Stimulated activated CD4-positive, alpha-beta T cell treated with anti-CD3 and anti-CD28 coated beads, Interleukin-4, amount 100 ng/mL, for 24 hours (primary cell): ENCODE data around the gene NEDD1.
A peak's percentile ranks its signal among the peaks of the same experiment; 100 is the strongest.

Source experiments
- DNase-seq: peaks from one replicate; pipeline ENCODE4 v3.0.0-alpha.2; 2020

Gene NEDD1

GRCh38 chr12:96906498-96906848 lies 584 bp upstream of the NEDD1 start:
- no peak for DNase-seq

GRCh38 chr12:96907671-96908422 lies 790 bp downstream of the NEDD1 start:
- peak; percentile 25 for DNase-seq

GRCh38 chr12:96908423-96908675 lies 1.3 kb downstream of the NEDD1 start:
- no peak for DNase-seq

- DNase-seq: no peak
These were observed 5.2 kb downstream of the NEDD1 start for GRCh38 chr12:96912261-96912660.

- DNase-seq: no peak
These were observed 5.9 kb downstream of the NEDD1 start for GRCh38 chr12:96912943-96913342.

- no peak for DNase-seq
These were observed 12.6 kb downstream of the NEDD1 start for GRCh38 chr12:96919510-96920210.

GRCh38 chr12:96948782-96949181 lies 41.7 kb downstream of the NEDD1 start:
- no peak for DNase-seq

- DNase-seq: no peak
These were observed 72.5 kb downstream of the NEDD1 start for GRCh38 chr12:96979532-96979931.

GRCh38 chr12:96980991-96981414 lies 73.9 kb downstream of the NEDD1 start:
- DNase-seq: no peak

GRCh38 chr12:96981911-96982310 lies 74.9 kb downstream of the NEDD1 start:
- DNase-seq: no peak

- no peak for DNase-seq
These were observed 75.6 kb downstream of the NEDD1 start for GRCh38 chr12:96982671-96983070.

- peak; percentile 27 for DNase-seq
These were observed 78.7 kb downstream of the NEDD1 start for GRCh38 chr12:96985515-96986362.

- DNase-seq: no peak
These were observed 79.9 kb downstream of the NEDD1 start for GRCh38 chr12:96986883-96987523.

GRCh38 chr12:96988919-96989318 lies 81.9 kb downstream of the NEDD1 start:
- no peak for DNase-seq

- no peak for DNase-seq
These were observed 82.9 kb downstream of the NEDD1 start for GRCh38 chr12:96989916-96990315.

- DNase-seq: no peak
These were observed 87.8 kb downstream of the NEDD1 start for GRCh38 chr12:96994900-96995299.

GRCh38 chr12:96995861-96996260 lies 88.8 kb downstream of the NEDD1 start:
- no peak for DNase-seq

- DNase-seq: no peak
These were observed 90.9 kb downstream of the NEDD1 start for GRCh38 chr12:96997797-96998484.

- DNase-seq: no peak
These were observed 96.2 kb downstream of the NEDD1 start for GRCh38 chr12:97003276-97003675.
